Prostate gland (tissue), 2 donors: ENCODE results near the gene GDPD4. TPM values are rescaled to one million over a fixed set of nuclear protein-coding genes. Genes with fewer than 3 reads are reported as not detected.

ENCODE experiments used
- DNase-seq: peaks from one replicate; pipeline ENCODE4 v3.0.0-alpha.2; 2019; ENCODE audit warnings: low spot score
- H3K27ac ChIP-seq, 2 donors: fragments of 200-600 bp; sonication (generic); 2 replicates each; pipeline ENCODE4 v1.5.1; 2017 to 2019
- H3K27me3 ChIP-seq: fragments of 200-600 bp; sonication (generic); replicated peaks from 2 replicates; pipeline ENCODE4 v1.5.1; 2019; ENCODE audit not compliant: insufficient read depth
- H3K36me3 ChIP-seq, 2 donors: fragments of 200-600 bp; sonication (generic); 1 replicate in 1 of 2; 2 replicates in 1 of 2; pipeline versions ENCODE4 v1.5.1 to v1.8.1; 2017 to 2019
- H3K4me1 ChIP-seq: fragments of 200-600 bp; sonication (generic); replicated peaks from 2 replicates; pipeline ENCODE4 v1.5.1; 2019
- H3K4me3 ChIP-seq, 2 donors: fragments of 200-600 bp; sonication (generic); 2 replicates each; pipeline ENCODE4 v1.5.1; 2017 to 2019
- H3K9me3 ChIP-seq: fragments of 200-600 bp; sonication (generic); 2 replicates; pipeline ENCODE4 v1.5.1; 2017
- CTCF ChIP-seq, 4 experiments: fragments of 200-600 bp in 2 of 4; fragments of 450-650 bp in 2 of 4; sonication (generic) in 2 of 4; IDR thresholded peaks; 1 replicate in 3 of 4; 2 replicates in 1 of 4; pipeline ENCODE4 v1.5.1; 2016 to 2019; ENCODE audit warnings: antibody characterized with exemption in 4 of 4, mild to moderate bottlenecking in 2 of 4, moderate library complexity in 2 of 4
- POLR2A ChIP-seq: fragments of 450-650 bp; IDR thresholded peaks from one replicate; pipeline ENCODE4 v1.6.1; 2016; ENCODE audit warnings: antibody characterized with exemption, mild to moderate bottlenecking
- POLR2AphosphoS5 ChIP-seq: sonication (generic); formaldehyde crosslinking; IDR thresholded peaks from one replicate; pipeline ENCODE4 v1.6.1; 2017; ENCODE audit warnings: antibody characterized with exemption
- WGBS: methylation state at CpG from one replicate; pipeline ENCODE4 v1.1.5; 2018; 5-methylcytosine and 5-hydroxymethylcytosine counted together
- intact Hi-C: fragments of 100-400 bp; cut with DNase I; formaldehyde crosslinking; loops from one replicate; pipeline ENCODE4 v1.14.2; 2022
- total RNA-seq, 2 donors: library from RNA; depleted of rRNA; stranded (reverse); fragments of >200 nt; gene quantifications; one replicate each; pipeline ENCODE4 v1.1.0, GENCODE V29; 2016

Gene GDPD4
- total RNA-seq, 2 donors from 2014 or later, result 7.4 TPM; not detected in 1

GRCh38 chr11:77213589-77214428 lies 87.7 kb downstream of the GDPD4 start:
- Histone ChIP-seq H3K27me3 (no peaks in the 10 kb centered on the region), H3K27ac (no peak overlapping the region), H3K4me1 (no peaks in the 10 kb centered on the region), H3K4me3 (no peak overlapping the region), H3K9me3 (no peaks in the 10 kb centered on the region), H3K36me3 (no peaks in the 10 kb centered on the region)
- no peak for DNase-seq
- intact Hi-C loops, result no loop called here
- no peak for TF ChIP-seq POLR2AphosphoS5
- WGBS, result 94% methylated on average over 17 of the region's 18 CpGs

- DNase-seq, result no peak
- H3K4me1 ChIP-seq, result no peaks in the 10 kb centered on the region
- 90% methylated on average over 13 of the region's 13 CpGs for WGBS
Measured at GRCh38 chr11:77213029-77213579, 88.4 kb downstream of the GDPD4 start.

DNA sequence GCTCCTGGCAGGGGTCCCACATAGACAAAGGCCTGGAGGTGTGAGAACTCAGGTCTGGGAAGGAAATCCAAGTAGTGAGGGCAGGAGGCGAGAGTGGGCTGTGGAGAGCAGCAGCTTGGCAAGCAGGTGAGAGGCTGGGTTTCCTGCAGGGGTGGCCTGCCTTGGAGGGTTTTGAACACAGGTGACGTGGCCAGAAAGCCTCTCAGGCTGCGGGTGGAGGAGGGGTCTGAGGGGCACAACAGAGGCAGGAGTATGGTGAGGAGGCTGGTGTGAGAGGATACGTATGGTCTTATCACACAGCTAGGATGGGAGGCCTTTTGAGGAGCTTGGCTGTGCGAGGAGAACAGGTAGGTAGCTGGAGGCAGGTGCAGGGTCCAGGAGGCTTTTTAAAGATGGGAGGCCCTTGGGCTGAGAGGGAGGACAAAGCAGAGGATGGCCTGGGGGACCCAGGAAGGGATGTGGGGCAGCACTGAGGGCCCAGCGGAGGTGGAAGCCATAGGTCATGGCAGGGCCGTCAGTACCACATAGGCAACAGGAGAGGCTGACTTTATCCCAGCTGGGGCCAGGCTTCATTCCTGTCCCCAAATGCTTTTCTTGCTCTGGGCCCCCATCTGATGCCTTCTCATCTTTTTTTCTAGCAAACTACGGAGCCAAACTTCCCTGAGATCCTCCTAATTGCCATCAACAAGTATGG lies 89.0 kb downstream of the GDPD4 start:
- no peak for TF ChIP-seq CTCF (IDR thresholded peaks at IDR 0.05)
- no peak for TF ChIP-seq POLR2A
- no peak for TF ChIP-seq POLR2AphosphoS5
- Histone ChIP-seq H3K27me3 (no peaks in the 10 kb centered on the region), H3K36me3 (no peaks in the 10 kb centered on the region), H3K4me1 (no peaks in the 10 kb centered on the region), H3K9me3 (no peaks in the 10 kb centered on the region), H3K27ac (no peak overlapping the region), H3K4me3 (no peak overlapping the region)
- intact Hi-C loops, result no loop called here
- WGBS, result 96% methylated on average over 8 of the region's 8 CpGs
- DNase-seq, result no peak

More at GRCh38 chr11:77213029-77213579, 88.4 kb downstream of the GDPD4 start:
- no peak overlapping the region for H3K4me3 ChIP-seq
- intact Hi-C loops, result no loop called here
- TF ChIP-seq POLR2A (no peak), CTCF (IDR thresholded peaks at IDR 0.05) (no peak), POLR2AphosphoS5 (no peak)
- H3K27me3 ChIP-seq, result no peaks in the 10 kb centered on the region
- no peaks in the 10 kb centered on the region for H3K36me3 ChIP-seq
- H3K27ac ChIP-seq, result no peak overlapping the region
- H3K9me3 ChIP-seq, result no peaks in the 10 kb centered on the region

DNA sequence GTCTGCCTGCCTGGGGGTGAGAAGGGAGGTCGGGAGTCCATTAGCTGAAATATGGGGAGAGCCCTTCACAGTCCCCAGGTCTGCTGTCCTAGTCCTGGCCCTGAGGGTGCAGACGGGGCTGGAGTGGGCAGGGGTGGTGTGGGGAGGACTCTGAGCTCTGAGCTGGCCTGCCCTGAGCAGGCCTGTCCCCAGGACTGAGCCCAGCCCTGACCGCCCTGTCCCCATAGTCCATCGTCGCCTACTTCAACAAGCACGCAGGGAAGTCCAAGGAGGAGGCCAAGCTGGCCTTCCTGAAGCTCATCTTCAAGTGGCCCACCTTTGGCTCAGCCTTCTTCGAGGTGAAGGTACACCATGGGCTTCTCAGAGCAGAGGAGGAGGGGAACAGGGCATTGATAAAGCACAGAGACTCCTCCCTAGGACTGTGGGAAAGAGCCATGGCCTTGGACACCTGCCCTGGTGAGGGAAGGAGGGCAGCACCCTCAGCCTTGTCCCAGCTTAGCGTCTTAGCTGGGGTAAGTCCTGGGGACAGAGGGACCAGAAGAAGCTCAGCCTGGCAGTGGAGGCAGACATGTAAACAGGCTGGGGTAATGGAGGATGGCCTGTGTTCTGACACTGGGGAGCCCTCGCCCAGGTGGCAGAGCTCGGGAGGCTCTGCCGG lies 89.8 kb downstream of the GDPD4 start:
- Histone ChIP-seq H3K36me3 (no peaks in the 10 kb centered on the region), H3K27me3 (no peaks in the 10 kb centered on the region), H3K27ac (no peak overlapping the region), H3K4me3 (no peak overlapping the region), H3K9me3 (no peaks in the 10 kb centered on the region), H3K4me1 (no peaks in the 10 kb centered on the region)
- intact Hi-C loops, result no loop called here
- 88% methylated on average over 11 of the region's 11 CpGs for WGBS
- no peak for TF ChIP-seq POLR2AphosphoS5
- no peak for DNase-seq

GRCh38 chr11:77211040-77211451 lies 90.4 kb downstream of the GDPD4 start:
- no peak for DNase-seq
- no peak for TF ChIP-seq POLR2AphosphoS5
- no peak for TF ChIP-seq POLR2A
- TF ChIP-seq CTCF (IDR thresholded peaks at IDR 0.05), result no peak
- intact Hi-C loops, result no loop called here
- 93% methylated on average over 14 of the region's 14 CpGs for WGBS
- H3K9me3 ChIP-seq, result no peaks in the 10 kb centered on the region
- H3K4me3 ChIP-seq, result no peak overlapping the region
- no peak overlapping the region for H3K27ac ChIP-seq
- H3K4me1 ChIP-seq, result no peaks in the 10 kb centered on the region
- no peaks in the 10 kb centered on the region for H3K36me3 ChIP-seq
- no peaks in the 10 kb centered on the region for H3K27me3 ChIP-seq
